NCI-H2107 treated with DMSO at 0.1 percent for 48 hours (cell line): ENCODE results near the gene CCNDBP1.
"Not testable (repeated sequence)": the region's sequence is repeated elsewhere in the genome, so short reads cannot be mapped to it uniquely, and the experiment has no call there.

Experiments used
- DNase-seq: peaks from one replicate; lab custom pipeline; 2025; ENCODE audit not compliant: unreplicated experiment; lab: John Stamatoyannopoulos, UW

Gene CCNDBP1

DNA sequence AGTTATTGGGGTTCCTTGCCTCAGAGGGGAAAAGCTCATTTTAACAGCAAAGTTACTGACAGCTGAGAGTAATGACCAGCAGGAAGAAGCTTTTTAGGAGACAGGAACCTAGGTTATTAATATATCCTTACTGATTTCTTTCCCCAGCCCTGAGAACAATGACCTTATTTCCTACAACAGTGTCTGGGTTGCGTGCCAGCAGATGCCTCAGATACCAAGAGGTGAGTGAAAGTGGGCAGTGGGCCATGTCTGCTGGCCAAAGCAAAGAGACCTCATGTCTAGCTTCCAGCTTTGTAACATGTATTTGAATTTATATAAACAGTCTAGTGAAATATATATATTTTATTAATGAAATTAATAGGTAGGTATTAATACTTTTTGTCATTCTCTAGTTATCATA lies 5.0 kb downstream of the CCNDBP1 start:
- no peak for DNase-seq

- DNase-seq = no peak
Observed at GRCh38 chr15:43193710-43194109, 8.5 kb downstream of the CCNDBP1 start.

DNA sequence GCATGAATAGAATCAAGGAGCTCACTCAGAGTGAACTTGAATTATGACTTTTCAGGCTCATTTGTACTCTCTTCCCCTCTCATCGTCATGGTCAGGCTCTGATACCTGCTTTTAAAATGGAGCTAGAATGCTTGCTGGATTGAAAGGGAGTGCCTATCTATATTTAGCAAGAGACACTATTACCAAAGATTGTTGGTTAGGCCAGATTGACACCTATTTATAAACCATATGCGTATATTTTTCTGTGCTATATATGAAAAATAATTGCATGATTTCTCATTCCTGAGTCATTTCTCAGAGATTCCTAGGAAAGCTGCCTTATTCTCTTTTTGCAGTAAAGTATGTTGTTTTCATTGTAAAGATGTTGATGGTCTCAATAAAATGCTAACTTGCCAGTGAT lies 9.6 kb downstream of the CCNDBP1 start:
- DNase-seq = no peak

DNA sequence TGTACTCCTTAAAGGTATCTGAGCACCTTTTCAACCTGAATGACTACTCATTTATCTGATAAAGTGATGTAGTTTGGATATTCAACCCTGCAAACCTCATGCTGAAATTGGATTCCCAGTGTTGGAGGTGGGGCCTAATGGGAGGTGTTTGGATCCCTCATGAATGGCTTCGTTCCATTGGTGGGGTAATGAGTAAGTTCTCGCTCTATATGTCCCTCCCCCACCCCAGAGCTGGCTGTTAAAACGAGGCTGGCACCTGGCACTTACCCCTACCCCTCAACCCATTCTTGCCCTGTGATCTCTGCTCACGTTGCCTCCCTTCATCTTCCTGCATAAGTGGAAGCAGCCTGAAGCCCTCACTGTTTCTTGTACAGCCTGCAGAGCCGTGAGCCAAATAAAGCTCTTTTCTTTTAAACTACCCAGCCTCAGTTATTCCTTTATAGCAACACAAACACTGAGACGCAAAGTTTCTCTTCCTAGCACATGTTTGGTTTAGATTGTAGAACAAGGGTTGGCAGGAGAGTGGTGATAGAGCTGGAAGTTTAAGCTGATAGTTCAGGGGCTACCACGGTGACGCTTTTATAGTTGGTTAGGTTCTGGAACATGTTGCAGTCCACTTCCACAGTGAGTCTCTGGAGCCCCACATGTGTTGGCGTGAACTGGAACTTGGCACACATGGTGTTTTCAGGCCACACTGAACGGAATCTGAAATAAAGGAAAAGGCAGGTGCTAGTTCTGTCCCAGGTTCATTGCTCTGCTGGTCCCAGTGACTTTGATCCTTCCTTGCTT lies 11.8 kb downstream of the CCNDBP1 start:
- DNase-seq = no peak

- DNase-seq = not testable (repeated sequence)
Observed at GRCh38 chr15:43197773-43198172, 12.6 kb downstream of the CCNDBP1 start.

DNA sequence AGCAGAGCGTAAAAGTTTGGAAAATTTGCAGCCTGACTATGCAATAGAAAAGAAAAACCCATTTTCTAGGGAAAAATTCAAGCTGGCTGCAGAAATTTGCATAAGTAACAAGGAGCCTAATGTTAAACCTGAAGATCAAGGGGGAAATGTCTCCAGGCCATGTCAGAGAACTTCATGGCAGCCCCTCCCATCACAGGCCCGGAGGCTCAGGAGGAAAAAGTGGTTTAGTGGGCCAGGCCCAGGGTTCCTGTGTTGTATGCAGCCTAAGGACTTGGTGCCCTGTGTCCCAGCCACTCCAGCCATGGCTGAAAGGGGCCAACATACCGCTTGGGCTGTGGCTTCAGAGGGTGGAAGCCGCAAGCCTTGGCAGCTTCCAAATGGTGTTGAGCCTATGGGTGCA lies 13.4 kb downstream of the CCNDBP1 start:
- DNase-seq = not testable (repeated sequence)

- no peak for DNase-seq
Observed at GRCh38 chr15:43198992-43199391, 13.8 kb downstream of the CCNDBP1 start.

GRCh38 chr15:43199945-43200488 lies 14.8 kb downstream of the CCNDBP1 start:
- DNase-seq = no peak

- DNase-seq = no peak
Observed at GRCh38 chr15:43204016-43204901, 19.1 kb downstream of the CCNDBP1 start.

DNA sequence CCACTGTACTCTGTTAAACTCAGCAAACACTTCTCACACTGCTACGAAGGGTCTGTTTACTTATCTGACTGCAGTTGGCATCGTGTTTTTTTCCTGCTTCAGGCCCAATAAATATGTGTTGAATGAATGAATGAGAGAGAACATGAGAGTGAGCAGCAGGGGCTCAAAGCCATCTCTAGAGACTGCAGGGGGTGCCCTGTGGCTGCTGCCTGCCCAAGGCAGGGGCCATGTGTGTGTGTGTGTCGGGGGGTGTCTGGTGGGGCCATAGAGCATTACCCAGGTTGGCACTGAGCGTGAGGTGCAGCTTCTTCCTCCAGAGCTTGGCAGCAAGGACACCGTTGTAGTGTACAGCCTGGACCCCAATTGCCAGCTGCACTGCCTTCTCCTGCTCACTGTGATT lies 20.9 kb downstream of the CCNDBP1 start:
- no peak for DNase-seq

GRCh38 chr15:43207024-43207423 lies 21.8 kb downstream of the CCNDBP1 start:
- no peak for DNase-seq

GRCh38 chr15:43208052-43209002 lies 23.1 kb downstream of the CCNDBP1 start:
- no peak for DNase-seq

DNA sequence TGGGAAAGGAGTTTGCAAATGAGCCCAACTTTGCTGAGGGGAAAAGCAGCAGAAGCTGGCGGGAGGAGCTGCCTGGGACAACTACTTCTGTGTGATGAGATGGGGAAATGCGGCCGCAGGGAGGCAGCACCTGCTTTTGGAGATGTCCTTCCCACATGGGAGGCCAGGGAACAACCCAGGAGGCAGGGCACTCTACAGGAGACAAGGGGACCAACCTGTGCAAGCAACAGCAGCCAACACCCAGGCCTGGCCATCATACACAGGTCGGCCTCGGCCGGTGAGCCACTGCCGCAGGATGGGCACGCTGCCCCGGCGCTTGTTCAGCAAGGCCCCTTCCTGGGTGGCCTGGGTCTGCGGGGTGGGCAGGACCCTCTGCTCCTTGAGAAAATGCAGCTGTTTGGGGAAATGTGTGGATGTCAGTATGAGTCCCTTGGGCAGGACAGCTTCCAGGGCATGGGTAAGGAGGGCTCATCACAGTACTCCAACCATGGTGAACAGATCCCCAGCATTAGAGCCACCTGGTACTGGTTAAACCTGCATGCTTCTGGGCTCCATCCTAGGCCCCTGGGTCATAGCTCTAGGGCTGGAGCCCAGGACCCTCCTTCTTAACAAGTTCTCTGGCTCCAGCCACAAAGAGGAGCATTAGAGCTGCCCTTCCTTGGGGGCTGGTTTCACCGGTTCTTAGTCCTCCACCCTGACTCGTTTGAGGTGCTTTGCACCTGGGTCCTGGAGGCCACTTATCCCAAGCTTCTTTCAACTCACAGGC lies 24.0 kb downstream of the CCNDBP1 start:
- no peak for DNase-seq

DNA sequence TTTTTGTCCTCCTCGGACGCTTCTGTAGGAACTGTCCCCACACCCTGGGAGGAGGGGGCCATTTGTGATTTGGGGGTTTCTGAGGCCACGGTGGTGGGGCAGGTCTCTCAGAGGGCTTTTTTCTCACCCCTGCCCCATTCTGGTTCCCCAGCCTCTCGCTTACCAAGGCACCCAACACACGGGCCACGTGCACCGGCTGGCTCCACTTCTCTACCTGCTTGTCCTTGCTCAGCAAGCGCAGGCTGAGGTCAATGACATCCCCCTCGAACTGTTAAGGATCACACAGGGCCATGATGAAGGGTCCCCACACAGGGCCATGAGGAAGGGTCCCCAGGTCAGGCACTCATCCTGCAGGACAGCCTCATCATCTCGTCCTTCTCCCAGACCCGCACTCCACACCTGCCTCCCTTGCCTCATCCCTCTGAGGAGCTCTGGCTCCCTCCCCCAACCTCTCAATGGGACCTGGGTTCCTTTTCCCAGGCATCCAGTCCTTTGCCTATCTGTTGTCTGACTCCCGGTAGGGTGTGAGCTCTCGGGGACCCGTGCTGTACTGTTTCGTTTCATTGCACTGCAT lies 25.1 kb downstream of the CCNDBP1 start:
- no peak for DNase-seq

GRCh38 chr15:43210807-43211206 lies 25.6 kb downstream of the CCNDBP1 start:
- DNase-seq = no peak

GRCh38 chr15:43211224-43211735 lies 26.1 kb downstream of the CCNDBP1 start:
- DNase-seq = no peak

- DNase-seq = no peak
Observed at GRCh38 chr15:43212299-43212698, 27.1 kb downstream of the CCNDBP1 start.

DNA sequence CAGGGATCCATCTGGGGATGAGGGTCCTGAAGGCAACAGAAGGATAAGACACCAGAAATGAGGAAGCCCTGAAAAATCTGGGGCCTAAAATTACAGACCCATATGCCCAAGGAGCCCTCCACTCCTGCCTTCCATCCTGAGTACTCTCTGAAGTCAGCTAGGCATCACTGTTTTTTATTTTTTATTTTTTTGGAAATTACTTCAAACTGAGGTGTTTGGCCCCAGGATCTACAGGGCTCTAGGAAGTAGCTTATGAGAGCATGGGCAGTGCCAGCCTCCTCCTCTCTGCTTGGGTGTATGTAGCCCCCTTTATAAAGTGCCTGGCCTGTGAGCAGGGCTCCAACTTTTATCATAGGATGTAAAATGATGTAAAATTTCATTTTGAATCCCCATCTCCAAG lies 27.7 kb downstream of the CCNDBP1 start:
- no peak for DNase-seq

DNA sequence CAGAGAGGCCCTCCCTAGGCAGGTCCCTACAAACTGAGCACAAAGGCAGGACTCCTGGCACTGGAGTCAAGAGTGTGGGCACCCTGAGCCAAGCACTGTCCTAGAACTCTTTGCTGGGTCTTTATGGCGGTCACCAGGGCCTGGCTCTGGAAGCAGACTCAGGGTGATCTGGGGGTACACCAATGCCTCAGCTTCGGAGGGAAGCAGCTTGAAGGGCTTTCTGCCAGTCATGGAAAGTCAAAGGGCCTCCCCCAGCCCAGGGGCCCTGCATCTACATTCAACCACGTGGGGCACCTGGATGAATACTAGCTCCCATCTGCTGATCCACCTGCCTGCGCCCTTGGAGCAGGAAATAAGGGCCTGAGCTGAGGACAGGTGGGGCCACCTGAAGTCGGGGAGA lies 28.3 kb downstream of the CCNDBP1 start:
- no peak for DNase-seq
